GM12878 (cell line): ENCODE data around the gene JCHAIN. TPM values are rescaled to one million over a fixed set of nuclear protein-coding genes. Genes with fewer than 3 reads are reported as not detected.
A peak's percentile ranks its signal among the peaks of the same experiment; 100 is the strongest.

Experiments
- ATAC-seq: fragments of 200-7000 bp; cut with Tn5 transposase; 3 replicates; pipeline ENCODE4 v1.9.1; 2020; ENCODE audit warnings: mild to moderate bottlenecking, moderate library complexity
- BruUV-seq: library from RNA; stranded (reverse); fragments of 400-500 nt; replicated peaks from 2 replicates; lab custom pipeline; 2021; lab: Mats Ljungman, UMichigan
- CTCF ChIA-PET: fragments of 300-600 bp; sonication (Branson Sonifier 250); formaldehyde crosslinking; extraction: SDS; loops from one replicate; lab custom pipeline; 2021; ENCODE audit warnings: inconsistent platforms; lab: Yijun Ruan, JAX
- POLR2A ChIA-PET: fragments of 350-600 bp; formaldehyde crosslinking; extraction: SDS; loops from one replicate; lab custom pipeline; 2021; ENCODE audit warnings: inconsistent platforms; lab: Charles Lee
- RAD21 ChIA-PET: fragments of 300-600 bp; sonication (Branson Sonifier 250); formaldehyde crosslinking; loops from one replicate; lab custom pipeline; 2023; ENCODE audit warnings: antibody characterized with exemption; ENCODE audit not compliant: unreplicated experiment; lab: Charles Lee
- SMC1A ChIA-PET: fragments of 300-600 bp; sonication (Branson Sonifier 250); formaldehyde crosslinking; loops from one replicate; lab custom pipeline; 2023; ENCODE audit not compliant: unreplicated experiment, uncharacterized antibody; lab: Charles Lee
- DNase-seq: peaks from one replicate; pipeline ENCODE4 v3.0.0-alpha.2; 2011; ENCODE audit warnings: low read depth, low spot score
- FAIRE-seq: peaks from 3 replicates; lab custom pipeline; 2011; peaks lifted over from hg19 to GRCh38; lab: Jason Lieb, UNC
- H2AFZ ChIP-seq: 2 replicates; pipeline ENCODE4 v1.6.0; 2011; ENCODE audit warnings: low read depth, low read length, control low read depth; ENCODE audit not compliant: control insufficient read depth
- H3K27ac ChIP-seq: 2 replicates; pipeline ENCODE4 v1.5.1; 2011; ENCODE audit warnings: control low read depth; ENCODE audit not compliant: control insufficient read depth, insufficient read depth
- H3K27me3 ChIP-seq, 2 experiments: replicated peaks in 1 of 2; 2 replicates each; pipeline versions ENCODE4 v1.6.0 to v1.6.1; 2011; ENCODE audit warnings: low read length in 1 of 2; ENCODE audit not compliant: control insufficient read depth in 2 of 2, insufficient read depth in 2 of 2
- H3K36me3 ChIP-seq, 2 experiments: 2 replicates each; pipeline ENCODE4 v1.5.1; 2011; ENCODE audit warnings: low read length in 1 of 2; ENCODE audit not compliant: control insufficient read depth in 2 of 2, insufficient read depth in 2 of 2
- H3K4me1 ChIP-seq: 2 replicates; pipeline ENCODE4 v1.6.1; 2011; ENCODE audit warnings: mild to moderate bottlenecking, low read length, moderate library complexity, mixed read lengths; ENCODE audit not compliant: control insufficient read depth, insufficient read depth
- H3K4me2 ChIP-seq: 2 replicates; pipeline ENCODE4 v1.6.0; 2011; ENCODE audit warnings: control low read depth; ENCODE audit not compliant: control insufficient read depth, insufficient read depth
- H3K4me3 ChIP-seq: fragments of 200-600 bp; sonication (generic); 2 replicates; pipeline ENCODE4 v1.5.1; 2016
- H3K79me2 ChIP-seq: 2 replicates; pipeline ENCODE4 v1.6.0; 2011; ENCODE audit warnings: low read length; ENCODE audit not compliant: control insufficient read depth, insufficient read depth
- H3K9ac ChIP-seq: 2 replicates; pipeline ENCODE4 v1.8.0; 2011; ENCODE audit warnings: low read length, control low read depth, mixed read lengths; ENCODE audit not compliant: control insufficient read depth, insufficient read depth
- H3K9me3 ChIP-seq: replicated peaks from 3 replicates; pipeline ENCODE4 v1.5.1; 2011; ENCODE audit warnings: mild to moderate bottlenecking, low read length; ENCODE audit not compliant: control insufficient read depth, insufficient read depth
- H4K20me1 ChIP-seq: 2 replicates; pipeline ENCODE4 v1.6.0; 2011; ENCODE audit not compliant: control insufficient read depth, insufficient read depth
- ATF7 ChIP-seq: fragments of 450-650 bp; IDR thresholded peaks from 2 replicates; pipeline ENCODE4 v1.6.1; 2016; ENCODE audit warnings: low read depth, mild to moderate bottlenecking
- BRCA1 ChIP-seq: IDR thresholded peaks from 2 replicates; pipeline ENCODE4 v1.6.1; 2011; ENCODE audit warnings: low read depth, low read length, improper control_type of control experiment
- CBX5 ChIP-seq: sonication (generic); IDR thresholded peaks from 2 replicates; pipeline ENCODE4 v1.6.1; 2016; ENCODE audit warnings: low read depth, moderate library complexity, mild to moderate bottlenecking, inconsistent platforms
- CHD4 ChIP-seq: fragments of 200-600 bp; sonication (generic); IDR thresholded peaks from 2 replicates; pipeline ENCODE4 v1.6.1; 2016; ENCODE audit warnings: mild to moderate bottlenecking
- ESRRA ChIP-seq: IDR thresholded peaks from 2 replicates; pipeline ENCODE4 v1.6.1; 2012; ENCODE audit warnings: mild to moderate bottlenecking, low read length, improper control_type of control experiment
- FOXM1 ChIP-seq: IDR thresholded peaks from 2 replicates; pipeline ENCODE4 v1.6.1; 2012; ENCODE audit warnings: low read depth, mild to moderate bottlenecking, inconsistent platforms, low read length, moderate library complexity
- KDM1A ChIP-seq: fragments of 200-600 bp; sonication (generic); IDR thresholded peaks from 2 replicates; pipeline ENCODE4 v1.6.1; 2016; ENCODE audit warnings: borderline replicate concordance
- MTA2 ChIP-seq: fragments of 450-650 bp; IDR thresholded peaks from 2 replicates; pipeline ENCODE4 v1.6.1; 2016; ENCODE audit warnings: low read depth, mild to moderate bottlenecking, moderate library complexity
- NFXL1 ChIP-seq: fragments of 450-650 bp; IDR thresholded peaks from 2 replicates; pipeline ENCODE4 v1.6.1; 2017; ENCODE audit warnings: antibody characterized with exemption, mild to moderate bottlenecking, borderline replicate concordance
- NR2C2 ChIP-seq: IDR thresholded peaks from 2 replicates; pipeline ENCODE4 v1.6.1; 2011; ENCODE audit warnings: borderline replicate concordance, low read depth; ENCODE audit not compliant: control insufficient read depth, insufficient read length
- POLR2A ChIP-seq: IDR thresholded peaks from 2 replicates; pipeline ENCODE4 v1.6.1; 2011; ENCODE audit warnings: low read depth, mild to moderate bottlenecking, low read length
- POLR2AphosphoS5 ChIP-seq: IDR thresholded peaks from 2 replicates; pipeline ENCODE4 v1.6.1; 2011; ENCODE audit warnings: mild to moderate bottlenecking, low read length, inconsistent platforms
- RELA ChIP-seq: fragments of 450-650 bp; IDR thresholded peaks from 2 replicates; pipeline ENCODE4 v1.8.0; 2014; ENCODE audit warnings: borderline replicate concordance; ENCODE audit not compliant: partially characterized antibody
- STAT3 ChIP-seq: IDR thresholded peaks from 2 replicates; pipeline ENCODE4 v1.6.1; 2011; ENCODE audit warnings: low read depth, low read length, improper control_type of control experiment
- TBL1XR1 ChIP-seq: IDR thresholded peaks from 2 replicates; pipeline ENCODE4 v1.6.1; 2012; ENCODE audit warnings: low read depth, low read length, improper control_type of control experiment
- TCF7 ChIP-seq: IDR thresholded peaks from 2 replicates; pipeline ENCODE4 v1.6.1; 2014; ENCODE audit warnings: antibody characterized with exemption, borderline replicate concordance
- WRNIP1 ChIP-seq: IDR thresholded peaks from 2 replicates; pipeline ENCODE4 v1.6.1; 2011; ENCODE audit warnings: low read depth, low read length, improper control_type of control experiment, borderline replicate concordance
- in situ Hi-C: fragments of 300-500 bp; cut with MboI; formaldehyde crosslinking; loops from 9 replicates; pipeline ENCODE4 v1.14.3; 2018; ENCODE audit warnings: mixed read lengths
- intact Hi-C: fragments of 100-400 bp; cut with micrococcal nuclease; formaldehyde crosslinking; loops from one replicate; pipeline ENCODE4 v1.14.2; 2022; ENCODE audit not compliant: unreplicated experiment
- polyA plus RNA-seq, 11 experiments: library from polyadenylated mRNA; depleted of rRNA in 4 of 11; unstranded in 6 of 11; stranded (reverse) in 5 of 11; fragments of >200 nt; fragmentation: Nextera tagmentation in 4 of 11; fragmentation: Illumina TruSeq in 1 of 11; extraction: Ambion mirVana in 4 of 11; extraction: Trizol in 1 of 11; gene quantifications; 1 replicate in 1 of 11; 2 replicates in 10 of 11; pipeline versions ENCODE4 v1.2.1 to v1.2.3, GENCODE V29; 2011 to 2016; ENCODE audit warnings: inconsistent platforms in 2 of 11, missing spikeins in 2 of 11, low read depth in 1 of 11
- total RNA-seq, 4 experiments: library from RNA; depleted of rRNA in 3 of 4; stranded (reverse); fragments of >200 nt in 3 of 4; fragmentation: Illumina TruSeq in 1 of 4; extraction: Trizol in 1 of 4; gene quantifications; 2 replicates each; pipeline versions ENCODE4 v1.2.1 to v1.2.3, GENCODE V29; 2013 to 2021
- TF ChIP-seq, protein P1 (sequence below), 3 experiments: IDR thresholded peaks in 2 of 3; conservative IDR thresholded peaks in 1 of 3; 2 replicates each; pipeline ENCODE4 v1.5.1; 2011; ENCODE audit warnings: low read depth in 3 of 3, low read length in 3 of 3, mild to moderate bottlenecking in 3 of 3, control low read depth in 2 of 3, moderate library complexity in 2 of 3, inconsistent platforms in 1 of 3, mixed read lengths in 1 of 3; ENCODE audit not compliant: control insufficient read depth in 2 of 3, insufficient read depth in 1 of 3; ENCODE audit errors: extremely low read depth in 1 of 3
- TF ChIP-seq, protein P2 (sequence below): fragments of 450-650 bp; conservative IDR thresholded peaks from 2 replicates; pipeline ENCODE4 v1.6.1; 2017; ENCODE audit warnings: mild to moderate bottlenecking, moderate library complexity
- TF ChIP-seq, protein P3 (sequence below): fragments of 450-650 bp; IDR thresholded peaks from 2 replicates; pipeline ENCODE4 v1.6.1; 2017; ENCODE audit warnings: borderline replicate concordance

JCHAIN gene
- total and polyA plus RNA-seq, 10 of the 15 experiments (the other 5 are each of a cell fraction or from before 2014, with no cell fraction given): 188 to 1,045 (median 486) TPM

DNA sequence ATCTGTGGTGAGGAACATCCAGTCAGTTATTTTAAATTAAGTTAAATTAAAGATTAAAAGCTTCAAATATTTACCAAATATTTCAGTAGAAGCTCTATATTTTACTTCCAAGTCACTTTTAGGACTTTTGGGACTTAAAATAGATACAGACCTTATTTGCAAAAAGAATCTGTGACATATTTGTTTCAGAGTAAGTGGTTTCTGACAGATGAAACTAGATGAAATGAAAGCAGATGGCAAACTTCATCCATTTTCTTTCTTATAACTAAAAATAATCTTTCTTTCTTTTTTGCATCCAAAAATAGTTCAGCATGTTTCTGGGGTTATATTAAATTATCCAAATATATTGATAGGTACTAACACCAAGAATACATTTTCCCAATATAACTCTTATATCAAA, 15.4 kb upstream of the JCHAIN start:
- ChIA-PET SMC1A (interaction anchor here (1.3 to 12.8 kb wide), 8 partner anchors 9 to 74 kb away, joined by 3 to 170 read pairs (median 6); partner anchors contain the start of gene JCHAIN), POLR2A (interaction anchor here (0.6 to 1.5 kb wide), 5 partner anchors 11 to 53 kb away, joined by 3 to 5 read pairs (median 3); no protein-coding TSS in a partner anchor), RAD21 (interaction anchor here (1.0 to 3.5 kb wide), 6 partner anchors 10 to 249 kb away, joined by 3 to 24 read pairs (median 4); partner anchors contain the start of gene JCHAIN), CTCF (interaction anchor here (0.6 to 2.8 kb wide), 6 partner anchors 10 to 55 kb away, joined by 3 to 25 read pairs (median 4); partner anchors contain the start of gene JCHAIN)
- intact Hi-C loops (loop anchor here (10.0 kb wide), 1 partner anchor 313 kb away; the partner anchor contains the start of gene DCK), in situ Hi-C loops (loop anchor here (25.0 kb wide), 1 partner anchor 1619 kb away; no protein-coding TSS in a partner anchor)
- peak; percentile 41 for ATAC-seq
- Histone ChIP-seq H3K79me2 (no peaks in the 10 kb centered on the region; the same call in 1 of the 2 replicates), H3K4me3 (no peak overlapping the region), H2AFZ (no peak overlapping the region), H3K9me3 (no peaks in the 10 kb centered on the region), H3K36me3 (no peaks in the 10 kb centered on the region), H3K27me3 (no peaks in the 10 kb centered on the region), H4K20me1 (no peaks in the 10 kb centered on the region), H3K27ac (peak overlapping the region; percentile 74; the same call in 1 of the 2 replicates), H3K9ac (no peak overlapping the region), H3K4me1 (peaks cover 43% of the 10 kb centered on the region), H3K4me2 (peak overlapping the region; percentile 7; the same call in 1 of the 2 replicates)
- BruUV-seq: no TSS peak
- no peak for FAIRE-seq
- no peak for DNase-seq
- TF ChIP-seq CHD4 (no peak), POLR2A (no peak), MTA2 (0 out of 2 replicates have a peak, but pooled peaks have one; percentile 17), TBL1XR1 (peak; percentile 76), STAT3 (no peak), TCF7 (no peak), WRNIP1 (no peak), NFXL1 (no peak), ATF7 (peak; percentile 51; the same call in 1 of the 2 replicates), KDM1A (no peak), NR2C2 (no peak), RELA (no peak), POLR2AphosphoS5 (no peak), CBX5 (no peak), BRCA1 (no peak), FOXM1 (peak; percentile 79; the same call in 1 of the 2 replicates), ESRRA (no peak)
- TF ChIP-seq, protein P1, sequence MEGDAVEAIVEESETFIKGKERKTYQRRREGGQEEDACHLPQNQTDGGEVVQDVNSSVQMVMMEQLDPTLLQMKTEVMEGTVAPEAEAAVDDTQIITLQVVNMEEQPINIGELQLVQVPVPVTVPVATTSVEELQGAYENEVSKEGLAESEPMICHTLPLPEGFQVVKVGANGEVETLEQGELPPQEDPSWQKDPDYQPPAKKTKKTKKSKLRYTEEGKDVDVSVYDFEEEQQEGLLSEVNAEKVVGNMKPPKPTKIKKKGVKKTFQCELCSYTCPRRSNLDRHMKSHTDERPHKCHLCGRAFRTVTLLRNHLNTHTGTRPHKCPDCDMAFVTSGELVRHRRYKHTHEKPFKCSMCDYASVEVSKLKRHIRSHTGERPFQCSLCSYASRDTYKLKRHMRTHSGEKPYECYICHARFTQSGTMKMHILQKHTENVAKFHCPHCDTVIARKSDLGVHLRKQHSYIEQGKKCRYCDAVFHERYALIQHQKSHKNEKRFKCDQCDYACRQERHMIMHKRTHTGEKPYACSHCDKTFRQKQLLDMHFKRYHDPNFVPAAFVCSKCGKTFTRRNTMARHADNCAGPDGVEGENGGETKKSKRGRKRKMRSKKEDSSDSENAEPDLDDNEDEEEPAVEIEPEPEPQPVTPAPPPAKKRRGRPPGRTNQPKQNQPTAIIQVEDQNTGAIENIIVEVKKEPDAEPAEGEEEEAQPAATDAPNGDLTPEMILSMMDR (IDR thresholded peaks at IDR 0.05 in 2 of 3, conservative IDR thresholded peaks at IDR 0.05 in 1 of 3; ENCODE audit: control insufficient read depth in 2 of 3, extremely low read depth in 1 of 3, insufficient read depth in 1 of 3, low read depth in 3 of 3, low read length in 3 of 3): no peak
- TF ChIP-seq, protein P2, sequence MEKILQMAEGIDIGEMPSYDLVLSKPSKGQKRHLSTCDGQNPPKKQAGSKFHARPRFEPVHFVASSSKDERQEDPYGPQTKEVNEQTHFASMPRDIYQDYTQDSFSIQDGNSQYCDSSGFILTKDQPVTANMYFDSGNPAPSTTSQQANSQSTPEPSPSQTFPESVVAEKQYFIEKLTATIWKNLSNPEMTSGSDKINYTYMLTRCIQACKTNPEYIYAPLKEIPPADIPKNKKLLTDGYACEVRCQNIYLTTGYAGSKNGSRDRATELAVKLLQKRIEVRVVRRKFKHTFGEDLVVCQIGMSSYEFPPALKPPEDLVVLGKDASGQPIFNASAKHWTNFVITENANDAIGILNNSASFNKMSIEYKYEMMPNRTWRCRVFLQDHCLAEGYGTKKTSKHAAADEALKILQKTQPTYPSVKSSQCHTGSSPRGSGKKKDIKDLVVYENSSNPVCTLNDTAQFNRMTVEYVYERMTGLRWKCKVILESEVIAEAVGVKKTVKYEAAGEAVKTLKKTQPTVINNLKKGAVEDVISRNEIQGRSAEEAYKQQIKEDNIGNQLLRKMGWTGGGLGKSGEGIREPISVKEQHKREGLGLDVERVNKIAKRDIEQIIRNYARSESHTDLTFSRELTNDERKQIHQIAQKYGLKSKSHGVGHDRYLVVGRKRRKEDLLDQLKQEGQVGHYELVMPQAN: no peak
- TF ChIP-seq, protein P3, sequence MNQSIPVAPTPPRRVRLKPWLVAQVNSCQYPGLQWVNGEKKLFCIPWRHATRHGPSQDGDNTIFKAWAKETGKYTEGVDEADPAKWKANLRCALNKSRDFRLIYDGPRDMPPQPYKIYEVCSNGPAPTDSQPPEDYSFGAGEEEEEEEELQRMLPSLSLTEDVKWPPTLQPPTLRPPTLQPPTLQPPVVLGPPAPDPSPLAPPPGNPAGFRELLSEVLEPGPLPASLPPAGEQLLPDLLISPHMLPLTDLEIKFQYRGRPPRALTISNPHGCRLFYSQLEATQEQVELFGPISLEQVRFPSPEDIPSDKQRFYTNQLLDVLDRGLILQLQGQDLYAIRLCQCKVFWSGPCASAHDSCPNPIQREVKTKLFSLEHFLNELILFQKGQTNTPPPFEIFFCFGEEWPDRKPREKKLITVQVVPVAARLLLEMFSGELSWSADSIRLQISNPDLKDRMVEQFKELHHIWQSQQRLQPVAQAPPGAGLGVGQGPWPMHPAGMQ: no peak
